SK-N-SH (cell line): ENCODE data around the gene HIPK2. TPM values are rescaled to one million over a fixed set of nuclear protein-coding genes. Genes with fewer than 3 reads are reported as not detected.

Experiments used
- CTCF ChIA-PET: fragments of 300-600, 350-600 bp; formaldehyde crosslinking; extraction: SDS; loops from one replicate; lab custom pipeline; 2021; lab: Yijun Ruan, JAX
- POLR2A ChIA-PET: fragments of 350-600 bp; sonication (Branson Sonifier 250); formaldehyde crosslinking; extraction: SDS; loops from one replicate; lab custom pipeline; 2020; ENCODE audit warnings: antibody characterized with exemption, inconsistent platforms; lab: Yijun Ruan, JAX
- DNase-seq: peaks from one replicate; pipeline ENCODE4 v3.0.0; 2012
- H2AFZ ChIP-seq: fragments of 200-600 bp; sonication (generic); 2 replicates; pipeline ENCODE4 v1.8.1; 2016; ENCODE audit warnings: antibody characterized with exemption, mild to moderate bottlenecking, low read depth
- H3F3A ChIP-seq: fragments of 200-600 bp; sonication (generic); replicated peaks from 2 replicates; pipeline ENCODE3; 2016; ENCODE audit warnings: antibody characterized with exemption, mild to moderate bottlenecking; ENCODE audit not compliant: insufficient read depth
- H3K27ac ChIP-seq, 2 experiments: fragments of 200-500 bp in 1 of 2; fragments of 200-600 bp in 1 of 2; sonication (Bioruptor generic) in 1 of 2; sonication (generic), shearing (Covaris generic) in 1 of 2; 2 replicates each; pipeline versions ENCODE4 v1.5.1 to v1.6.1; 2014 to 2016; ENCODE audit warnings: low read depth in 2 of 2, inconsistent platforms in 1 of 2, low read length in 1 of 2, mild to moderate bottlenecking in 1 of 2, mixed read lengths in 1 of 2
- H3K27me3 ChIP-seq: fragments of 200-600 bp; sonication (generic), shearing (Covaris generic); 2 replicates; pipeline ENCODE4 v1.6.1; 2016; ENCODE audit warnings: mixed run types; ENCODE audit not compliant: insufficient read depth
- H3K36me3 ChIP-seq, 2 experiments: fragments of 200-500 bp in 1 of 2; fragments of 200-600 bp in 1 of 2; sonication (Bioruptor generic) in 1 of 2; sonication (generic) in 1 of 2; replicated peaks in 1 of 2; 2 replicates each; pipeline versions ENCODE3 to v1.5.1; 2014 to 2016; ENCODE audit warnings: low read length in 1 of 2, mild to moderate bottlenecking in 1 of 2; ENCODE audit not compliant: insufficient read depth in 2 of 2, control insufficient read depth in 1 of 2
- H3K4me1 ChIP-seq, 2 experiments: fragments of 200-500 bp in 1 of 2; fragments of 200-600 bp in 1 of 2; sonication (Bioruptor generic) in 1 of 2; sonication (generic), shearing (Covaris generic) in 1 of 2; 2 replicates each; pipeline versions ENCODE4 v1.5.1 to v1.6.1; 2014 to 2016; ENCODE audit warnings: low read depth in 1 of 2, low read length in 1 of 2, mixed run types in 1 of 2; ENCODE audit not compliant: insufficient read depth in 2 of 2, control insufficient read depth in 1 of 2
- H3K4me2 ChIP-seq: fragments of 200-600 bp; sonication (generic), shearing (Covaris generic); 2 replicates; pipeline ENCODE4 v1.6.1; 2017; ENCODE audit warnings: mixed run types
- H3K4me3 ChIP-seq, 2 experiments: fragments of 200-500 bp in 1 of 2; fragments of 200-600 bp in 1 of 2; sonication (Bioruptor generic) in 1 of 2; sonication (generic), shearing (Covaris generic) in 1 of 2; 2 replicates each; pipeline versions ENCODE4 v1.5.1 to v1.8.1; 2014 to 2016; ENCODE audit warnings: low read depth in 2 of 2, inconsistent platforms in 1 of 2, low read length in 1 of 2, mild to moderate bottlenecking in 1 of 2, mixed read lengths in 1 of 2, moderate library complexity in 1 of 2
- H3K79me2 ChIP-seq: fragments of 200-600 bp; sonication (generic); 2 replicates; pipeline ENCODE4 v1.8.1; 2017; ENCODE audit warnings: mild to moderate bottlenecking; ENCODE audit not compliant: insufficient read depth
- H3K9ac ChIP-seq: fragments of 200-600 bp; sonication (generic); 2 replicates; pipeline ENCODE4 v1.6.1; 2017; ENCODE audit warnings: mixed run types
- H3K9me2 ChIP-seq: fragments of 200-600 bp; sonication (generic); 2 replicates; pipeline ENCODE4 v1.6.1; 2017; ENCODE audit warnings: mixed run types
- H3K9me3 ChIP-seq: fragments of 200-600 bp; sonication (generic); 2 replicates; pipeline ENCODE4 v1.6.1; 2017; ENCODE audit warnings: mixed run types, mild to moderate bottlenecking, moderate library complexity
- H4K20me1 ChIP-seq: fragments of 200-600 bp; sonication (generic); 2 replicates; pipeline ENCODE4 v1.6.1; 2017; ENCODE audit warnings: mild to moderate bottlenecking, mixed run types; ENCODE audit not compliant: insufficient read depth
- CHD2 ChIP-seq: fragments of 150-350 bp; IDR thresholded peaks from 2 replicates; pipeline ENCODE4 v1.6.1; 2018; ENCODE audit warnings: low read length; ENCODE audit not compliant: partially characterized antibody
- CTCF ChIP-seq: fragments of 200-600 bp; sonication (generic); IDR thresholded peaks from 2 replicates; pipeline ENCODE4 v1.6.1; 2017; ENCODE audit warnings: antibody characterized with exemption, mild to moderate bottlenecking, moderate library complexity
- EP300 ChIP-seq, 2 experiments: IDR thresholded peaks; 2 replicates each; pipeline versions ENCODE4 v1.4.0 to v1.6.1; 2012; ENCODE audit warnings: borderline replicate concordance in 1 of 2, low read depth in 1 of 2, low read length in 1 of 2
- FOSL2 ChIP-seq: IDR thresholded peaks from 2 replicates; pipeline ENCODE4 v1.4.0; 2012; ENCODE audit warnings: low read depth, mild to moderate bottlenecking, moderate library complexity, borderline replicate concordance
- FOXM1 ChIP-seq: IDR thresholded peaks from 2 replicates; pipeline ENCODE4 v1.4.0; 2012; ENCODE audit warnings: low read depth, mild to moderate bottlenecking
- GATA2 ChIP-seq: sonication (generic); formaldehyde crosslinking; IDR thresholded peaks from 2 replicates; pipeline ENCODE4 v1.5.0; 2020; ENCODE audit warnings: mild to moderate bottlenecking, missing genetic modification reagents
- IRF3 ChIP-seq: fragments of 150-350 bp; IDR thresholded peaks from 2 replicates; pipeline ENCODE4 v1.6.1; 2016; ENCODE audit warnings: mild to moderate bottlenecking, low read depth, low read length
- JUND ChIP-seq: IDR thresholded peaks from 2 replicates; pipeline ENCODE4 v1.4.0; 2012
- MEF2A ChIP-seq: IDR thresholded peaks from 2 replicates; pipeline ENCODE4 v1.4.0; 2012; ENCODE audit warnings: low read depth, borderline replicate concordance
- MXI1 ChIP-seq: IDR thresholded peaks from 2 replicates; pipeline ENCODE4 v1.6.1; 2012; ENCODE audit warnings: mild to moderate bottlenecking, low read depth, low read length, improper control_type of control experiment
- NFIC ChIP-seq: IDR thresholded peaks from 2 replicates; pipeline ENCODE4 v1.4.0; 2012; ENCODE audit warnings: borderline replicate concordance
- NRF1 ChIP-seq: IDR thresholded peaks from 2 replicates; pipeline ENCODE4 v1.6.1; 2012; ENCODE audit warnings: low read depth, mild to moderate bottlenecking, low read length
- PBX3 ChIP-seq: IDR thresholded peaks from 2 replicates; pipeline ENCODE4; 2012
- POLR2AphosphoS5 ChIP-seq: IDR thresholded peaks from 2 replicates; pipeline ENCODE4 v1.6.1; 2012; ENCODE audit warnings: low read depth, low read length
- RAD21 ChIP-seq: IDR thresholded peaks from 2 replicates; pipeline ENCODE4 v1.6.1; 2012; ENCODE audit warnings: mild to moderate bottlenecking, low read length
- RCOR1 ChIP-seq: fragments of 150-350 bp; IDR thresholded peaks from 2 replicates; pipeline ENCODE4 v1.6.1; 2017; ENCODE audit warnings: antibody characterized with exemption, low read length
- REST ChIP-seq: IDR thresholded peaks from 2 replicates; pipeline ENCODE4 v1.6.1; 2012; ENCODE audit warnings: mild to moderate bottlenecking, low read depth, low read length, moderate library complexity
- RFX5 ChIP-seq: IDR thresholded peaks from 2 replicates; pipeline ENCODE4 v1.6.1; 2012; ENCODE audit warnings: mild to moderate bottlenecking, improper control_type of control experiment, low read length
- SMC3 ChIP-seq: IDR thresholded peaks from 2 replicates; pipeline ENCODE4 v1.6.1; 2012; ENCODE audit warnings: low read depth, low read length, improper control_type of control experiment
- TAF1 ChIP-seq: IDR thresholded peaks from 2 replicates; pipeline ENCODE4 v1.6.1; 2012; ENCODE audit warnings: low read depth, mild to moderate bottlenecking, low read length, moderate library complexity, borderline replicate concordance
- TCF12 ChIP-seq: IDR thresholded peaks from 2 replicates; pipeline ENCODE4 v1.4.0; 2012
- TEAD4 ChIP-seq: IDR thresholded peaks from 2 replicates; pipeline ENCODE4 v1.4.0; 2012; ENCODE audit warnings: mild to moderate bottlenecking, borderline replicate concordance; ENCODE audit not compliant: insufficient read depth
- USF1 ChIP-seq: IDR thresholded peaks from 2 replicates; pipeline ENCODE4 v1.4.0; 2012; ENCODE audit warnings: low read depth, borderline replicate concordance
- ZBTB33 ChIP-seq: IDR thresholded peaks from 2 replicates; pipeline ENCODE4 v1.4.0; 2012; ENCODE audit warnings: low read depth, borderline replicate concordance
- WGBS: methylation state at CpG from one replicate; pipeline ENCODE4 v1.1.6; 2017; ENCODE audit warnings: low lambda C conversion rate; 5-methylcytosine and 5-hydroxymethylcytosine counted together
- polyA plus RNA-seq, 3 experiments: library from polyadenylated mRNA; depleted of rRNA; stranded (reverse); fragments of >200 nt; gene quantifications; 2 replicates each; pipeline ENCODE4 v1.2.3, GENCODE V29; 2012

Gene HIPK2
- polyA plus RNA-seq, 1 of the 3 experiments (the other 2 are of a cell fraction): 14.2 TPM

- H3K4me1 ChIP-seq: peaks cover 0 to 34% of the 10 kb centered on the region in 2 experiments; a peak in 2 of 4 replicates
- no peak overlapping the region for H3K4me3 ChIP-seq
- ChIA-PET POLR2A (no interaction called here), CTCF (interaction anchor here (0.7 to 3.3 kb wide), 8 partner anchors 10 to 652 kb away, joined by 3 to 14 read pairs (median 3); no protein-coding TSS in a partner anchor)
- H3K9me2 ChIP-seq: no peaks in the 10 kb centered on the region
- 86% methylated on average over 5 of the region's 5 CpGs for WGBS
- no peaks in the 10 kb centered on the region for H3K27me3 ChIP-seq
- no peak overlapping the region for H3K9ac ChIP-seq
- H2AFZ ChIP-seq: no peak overlapping the region
- H3K27ac ChIP-seq: peak overlapping the region in 1 of 2 experiments; percentile 78; a peak in 2 of 4 replicates
- peaks cover 50% of the 10 kb centered on the region for H4K20me1 ChIP-seq
- no peak overlapping the region for H3K4me2 ChIP-seq
- peaks cover 22 to 33% of the 10 kb centered on the region in 2 experiments for H3K36me3 ChIP-seq
- no peaks in the 10 kb centered on the region for H3F3A ChIP-seq
- H3K9me3 ChIP-seq: no peaks in the 10 kb centered on the region
- DNase-seq: peak; percentile 81
- H3K79me2 ChIP-seq: peaks cover 74% of the 10 kb centered on the region
- TF ChIP-seq FOXM1: no peak
- no peak for TF ChIP-seq IRF3
- no peak for TF ChIP-seq RFX5
- no peak for TF ChIP-seq JUND
- no peak for TF ChIP-seq FOSL2
- peak; percentile 89; the same call in 1 of the 2 replicates for TF ChIP-seq MXI1
- no peak for TF ChIP-seq REST
- peak; percentile 13; the same call in 1 of the 2 replicates for TF ChIP-seq SMC3
- TF ChIP-seq RAD21: peak; percentile 33
- TF ChIP-seq NFIC: peak; percentile 63
- no peak for TF ChIP-seq POLR2AphosphoS5
- TF ChIP-seq TCF12: peak; percentile 53; the same call in 1 of the 2 replicates
- TF ChIP-seq TAF1: no peak
- TF ChIP-seq EP300 (IDR thresholded peaks at IDR 0.05; ENCODE audit: borderline replicate concordance in 1 of 2, low read depth in 1 of 2, low read length in 1 of 2): peak in 1 of 2 experiments; percentile 61; a peak in 1 of 4 replicates
- no peak for TF ChIP-seq MEF2A
- no peak for TF ChIP-seq GATA2
- TF ChIP-seq CHD2: peak; percentile 70
- no peak for TF ChIP-seq NRF1
- TF ChIP-seq PBX3: no peak
- peak; percentile 68 for TF ChIP-seq RCOR1
- no peak for TF ChIP-seq CTCF
- TF ChIP-seq TEAD4: no peak
- TF ChIP-seq USF1: no peak
- no peak for TF ChIP-seq ZBTB33
Observed at GRCh38 chr7:139691253-139691781, 86.5 kb downstream of the HIPK2 start.
